ENCODE measurements around the gene USPL1.

GRCh38 chr13:30587231-30587630, 30.5 kb upstream of the USPL1 start:
- TF ChIP-seq FOXP1 (CRISPR knock-in tag; IDR thresholded peaks at IDR 0.05; ENCODE audit: borderline replicate concordance): no peak
- no peak for TF ChIP-seq MAX (CRISPR knock-in tag; IDR thresholded peaks at IDR 0.05)
- no peak for TF ChIP-seq CTCF (IDR thresholded peaks at IDR 0.05)
- TF ChIP-seq NFYB (CRISPR knock-in tag; conservative IDR thresholded peaks at IDR 0.05; ENCODE audit: low read depth): no peak
- TF ChIP-seq AR (CRISPR knock-in tag; IDR thresholded peaks at IDR 0.05): no peak
- no peak for TF ChIP-seq TP53 (CRISPR knock-in tag; IDR thresholded peaks at IDR 0.05)

Data from WTC11 (cell line).